BJ (cell line): ENCODE data around the gene CCDC167. TPM values are rescaled to one million over a fixed set of nuclear protein-coding genes. Genes with fewer than 3 reads are reported as not detected.

Experiments used
- CTCF ChIA-PET: fragments of 350-600 bp; formaldehyde crosslinking; extraction: SDS; loops from one replicate; lab custom pipeline; 2021; ENCODE audit warnings: antibody characterized with exemption, inconsistent platforms; lab: Yijun Ruan, JAX
- POLR2A ChIA-PET: fragments of 300-600 bp; sonication (Branson Sonifier 250); formaldehyde crosslinking; extraction: SDS; loops from one replicate; lab custom pipeline; 2021; ENCODE audit warnings: antibody characterized with exemption; lab: Charles Lee
- DNase-seq: peaks from one replicate; pipeline ENCODE4 v3.0.0-alpha.2; 2011; ENCODE audit warnings: low read depth
- H3K27me3 ChIP-seq: 2 replicates; pipeline ENCODE4 v1.6.0; 2011; ENCODE audit warnings: low read length; ENCODE audit not compliant: control insufficient read depth, insufficient read depth
- H3K36me3 ChIP-seq: 2 replicates; pipeline ENCODE4 v1.5.1; 2011; ENCODE audit warnings: low read length; ENCODE audit not compliant: control insufficient read depth, insufficient read depth
- H3K4me3 ChIP-seq: 2 replicates; pipeline ENCODE4 v1.5.1; 2011; ENCODE audit warnings: low read depth, mild to moderate bottlenecking, control low read depth, low read length
- CTCF ChIP-seq: IDR thresholded peaks from 2 replicates; pipeline ENCODE4 v1.5.1; 2011; ENCODE audit warnings: low read depth, mild to moderate bottlenecking, control low read depth, inconsistent platforms, low read length, moderate library complexity; ENCODE audit not compliant: insufficient read depth
- polyA plus RNA-seq: library from polyadenylated mRNA; depleted of rRNA; stranded (reverse); fragments of >200 nt; gene quantifications from 2 replicates; pipeline ENCODE4 v1.2.3, GENCODE V29; 2011

The CCDC167 gene
- polyA plus RNA-seq, 1 experiment = 31.8 TPM

DNA sequence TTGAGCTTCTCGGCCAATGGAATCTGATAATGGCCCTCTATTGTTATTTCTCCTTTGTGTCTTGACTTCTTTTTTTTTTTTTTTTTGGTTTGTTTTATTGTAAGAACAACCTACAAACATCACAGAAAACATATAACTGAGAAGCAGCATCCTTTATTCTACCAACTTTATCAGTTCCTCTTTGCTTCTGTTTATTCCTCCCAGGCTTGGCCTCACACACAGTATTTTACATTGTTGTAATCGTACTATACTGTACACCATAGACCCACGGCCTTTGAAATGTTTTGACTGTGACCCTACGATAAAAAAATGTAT lies 558 bp upstream of the CCDC167 start:
- ChIA-PET CTCF (interaction anchor here (0.6 to 0.8 kb wide), 2 partner anchors 10 to 19 kb away, joined by 4 to 5 read pairs; no protein-coding TSS in a partner anchor), POLR2A (no interaction called here)
- DNase-seq = no peak
- peaks cover 7% of the 10 kb centered on the region for H3K27me3 ChIP-seq
- no peaks in the 10 kb centered on the region for H3K36me3 ChIP-seq
- TF ChIP-seq CTCF = no peak
- no peak overlapping the region; the same call in 1 of the 2 replicates for H3K4me3 ChIP-seq

DNA sequence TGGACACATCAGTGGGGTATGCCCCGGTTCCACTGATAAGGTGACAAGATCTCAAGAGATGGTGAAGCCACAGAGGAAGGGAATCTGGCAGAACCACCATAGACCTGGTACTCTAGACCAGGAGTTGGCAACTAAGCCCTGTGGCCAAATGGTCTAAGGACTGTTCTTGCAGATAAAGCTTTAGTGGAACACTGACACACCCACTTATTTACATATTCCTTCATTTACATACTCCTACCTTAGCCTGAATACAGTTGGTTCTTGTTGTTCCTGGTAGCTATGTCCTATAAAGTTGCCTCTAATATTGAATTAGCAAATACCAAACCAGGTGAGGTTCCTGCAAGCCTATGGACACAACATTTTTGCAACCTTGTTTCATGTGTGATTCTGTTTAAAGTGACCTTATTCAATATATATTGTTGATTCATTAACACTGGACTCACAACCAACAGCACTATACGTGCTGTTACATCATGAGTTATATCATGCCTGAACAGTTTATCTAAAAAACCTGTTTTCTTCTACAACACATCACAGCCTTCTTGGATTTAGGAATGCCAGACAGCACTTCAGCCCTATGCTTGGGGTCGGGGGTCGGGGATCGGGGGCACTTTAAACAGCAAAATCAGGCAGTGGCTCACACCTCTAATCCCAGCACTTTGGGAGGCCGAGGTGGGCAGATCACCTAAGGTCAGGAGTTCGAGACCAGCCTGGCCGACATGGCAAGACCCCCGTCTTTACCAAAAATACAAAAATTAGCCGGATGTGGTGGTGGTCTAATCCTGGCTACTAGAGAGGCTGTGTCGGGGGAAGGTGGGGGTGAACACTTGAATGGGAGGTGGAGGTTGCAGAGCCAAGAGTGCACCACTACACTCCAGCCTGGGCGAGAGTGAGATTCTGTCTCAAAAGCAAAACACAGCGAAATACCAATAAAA lies 2.5 kb downstream of the CCDC167 start:
- DNase-seq = no peak
- ChIA-PET POLR2A (no interaction called here), CTCF (no interaction called here)
- TF ChIP-seq CTCF = no peak
- Histone ChIP-seq H3K4me3 (no peak overlapping the region), H3K27me3 (no peaks in the 10 kb centered on the region), H3K36me3 (no peaks in the 10 kb centered on the region)

GRCh38 chr6:37495244-37495934 lies 4.3 kb downstream of the CCDC167 start:
- Histone ChIP-seq H3K27me3 (no peaks in the 10 kb centered on the region), H3K36me3 (no peaks in the 10 kb centered on the region), H3K4me3 (no peak overlapping the region)
- ChIA-PET POLR2A (no interaction called here), CTCF (interaction anchor here (0.5 to 1.2 kb wide), 5 partner anchors 10 to 517 kb away, joined by 3 to 4 read pairs (median 3); no protein-coding TSS in a partner anchor)
- no peak for DNase-seq
- TF ChIP-seq CTCF = no peak

DNA sequence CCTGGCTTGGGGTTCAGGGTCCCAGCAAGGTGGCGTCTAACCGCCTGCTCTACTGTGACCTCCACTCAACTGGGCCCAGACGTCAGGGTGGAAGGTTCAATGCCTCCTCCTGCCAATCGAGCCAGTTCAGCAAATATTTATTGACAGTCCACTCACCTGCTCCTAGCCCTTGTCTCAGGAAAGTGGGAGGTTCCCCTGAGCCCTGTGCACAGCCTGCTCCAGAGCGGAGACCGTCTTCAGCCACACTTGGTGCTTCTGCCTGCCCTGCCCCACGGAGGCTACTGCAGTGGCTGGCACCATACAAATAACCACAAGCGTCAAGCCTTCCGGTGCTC lies 6.1 kb downstream of the CCDC167 start:
- CTCF ChIA-PET = no interaction called here
- H3K4me3 ChIP-seq = no peak overlapping the region
- POLR2A ChIA-PET = no interaction called here
- no peaks in the 10 kb centered on the region for H3K36me3 ChIP-seq
- DNase-seq = no peak
- H3K27me3 ChIP-seq = no peaks in the 10 kb centered on the region
- no peak for TF ChIP-seq CTCF

DNA sequence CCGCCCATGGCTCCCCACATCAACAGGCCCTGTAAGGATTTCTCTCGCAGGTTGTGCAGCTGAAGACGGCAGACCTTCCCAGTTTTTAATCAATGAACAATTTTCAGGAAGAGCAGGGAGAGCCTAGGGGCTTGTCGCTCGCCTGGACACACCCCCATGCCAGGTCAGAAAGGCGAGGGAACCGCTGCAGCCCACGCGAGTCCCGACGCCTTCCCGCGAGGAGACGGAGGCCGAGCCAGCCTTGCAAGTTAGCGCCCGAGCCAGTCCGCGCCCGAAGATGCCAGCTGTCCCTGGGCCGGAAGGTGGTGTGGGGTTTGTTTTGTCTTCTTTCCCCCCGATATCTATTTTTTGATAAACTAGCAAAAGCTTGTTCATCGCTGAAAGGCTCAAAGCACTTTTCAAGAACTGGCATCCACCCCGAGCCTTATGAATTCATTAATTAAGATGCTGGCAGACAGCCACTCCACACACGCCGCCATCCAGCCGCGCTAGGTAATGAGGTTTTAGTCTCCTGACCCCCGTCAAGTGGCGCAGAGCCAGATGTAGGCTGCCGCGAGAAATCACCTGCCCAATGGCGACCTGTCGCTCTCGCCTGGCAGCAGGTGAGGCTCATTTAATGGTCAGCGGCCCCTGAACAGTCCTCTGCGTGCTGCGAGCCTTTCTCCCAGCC lies 6.6 kb downstream of the CCDC167 start:
- no peak for DNase-seq
- H3K27me3 ChIP-seq = no peaks in the 10 kb centered on the region
- no peak for TF ChIP-seq CTCF
- H3K36me3 ChIP-seq = no peaks in the 10 kb centered on the region
- POLR2A ChIA-PET = no interaction called here
- H3K4me3 ChIP-seq = no peak overlapping the region
- CTCF ChIA-PET = no interaction called here
